Glutamatergic neuron (in vitro differentiated cells): ENCODE data around the gene STOML2. TPM values are rescaled to one million over a fixed set of nuclear protein-coding genes. Genes with fewer than 3 reads are reported as not detected.

ENCODE experiments used
- DNase-seq: peaks from one replicate; pipeline ENCODE4 v3.0.0; 2022
- H3K27ac Mint-ChIP-seq: one replicate; pipeline ENCODE4 v1.8.0; 2020; ENCODE audit warnings: mild to moderate bottlenecking, mixed read lengths, inconsistent platforms; ENCODE audit not compliant: unreplicated experiment
- H3K27me3 Mint-ChIP-seq: one replicate; pipeline ENCODE4 v1.8.0; 2020; ENCODE audit warnings: mild to moderate bottlenecking, moderate library complexity, mixed read lengths, inconsistent platforms; ENCODE audit not compliant: unreplicated experiment
- H3K36me3 Mint-ChIP-seq: one replicate; pipeline ENCODE4 v1.8.0; 2020; ENCODE audit warnings: mild to moderate bottlenecking, mixed read lengths, inconsistent platforms; ENCODE audit not compliant: unreplicated experiment
- H3K4me1 Mint-ChIP-seq: one replicate; pipeline ENCODE4 v1.8.0; 2020; ENCODE audit warnings: mild to moderate bottlenecking, low read depth, mixed read lengths, inconsistent platforms; ENCODE audit not compliant: unreplicated experiment
- H3K4me3 Mint-ChIP-seq: one replicate; pipeline ENCODE4 v1.8.0; 2020; ENCODE audit warnings: mild to moderate bottlenecking, mixed read lengths, inconsistent platforms; ENCODE audit not compliant: unreplicated experiment
- H3K9me3 Mint-ChIP-seq: one replicate; pipeline ENCODE4 v1.8.0; 2020; ENCODE audit warnings: mild to moderate bottlenecking, moderate library complexity, mixed read lengths, inconsistent platforms; ENCODE audit not compliant: unreplicated experiment
- CTCF ChIP-seq: fragments of 200-600 bp; sonication (generic); IDR thresholded peaks from one replicate; pipeline ENCODE4 v1.5.0; 2021; ENCODE audit not compliant: partially characterized antibody, unreplicated experiment
- total RNA-seq: library from RNA; stranded (reverse); fragmentation: NEBNext Ultra II Directional; extraction: Animal tissue kit (Norgen Biotek cat#: 25700); gene quantifications from one replicate; pipeline ENCODE4 v1.2.1, GENCODE V29; 2021; ENCODE audit not compliant: unreplicated experiment

Gene STOML2
- total RNA-seq, 1 donor from 2014 or later: 73.0 TPM

DNA sequence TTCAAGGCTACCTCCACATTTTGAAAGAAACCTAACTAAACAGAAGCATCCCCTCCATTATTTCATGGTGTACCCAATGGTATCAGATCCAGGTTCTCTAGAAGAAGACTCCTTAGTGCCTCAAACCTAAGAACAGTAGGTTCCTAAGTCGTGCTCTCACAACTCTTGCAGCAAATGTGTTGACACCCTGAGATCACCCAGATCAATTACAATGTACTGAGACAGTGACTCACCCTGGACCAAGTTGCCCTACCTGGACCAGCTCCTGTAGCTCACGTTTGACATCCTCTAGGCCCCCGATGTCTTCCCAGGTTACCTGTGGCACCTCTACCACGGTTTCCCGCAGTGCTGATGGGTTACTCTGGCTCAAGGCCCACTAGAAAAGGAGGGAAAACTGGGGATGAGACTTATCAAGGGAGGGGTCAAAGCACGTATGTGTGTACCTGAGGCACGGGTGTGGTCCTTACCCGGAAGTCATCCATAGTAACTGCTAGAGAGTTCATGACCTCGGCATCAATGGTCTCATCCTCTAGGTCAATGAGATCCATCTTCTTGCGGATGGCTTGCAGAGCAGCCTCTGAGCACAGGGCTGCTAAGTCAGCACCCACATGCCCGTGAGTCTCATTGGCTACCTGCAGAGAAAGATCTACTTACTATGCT, 42.3 kb downstream of the STOML2 start:
- peaks cover 9% of the 10 kb centered on the region for H3K36me3 Mint-ChIP-seq
- no peaks in the 10 kb centered on the region for H3K27me3 Mint-ChIP-seq
- H3K4me3 Mint-ChIP-seq: no peak overlapping the region
- no peak for TF ChIP-seq CTCF
- no peak overlapping the region for H3K27ac Mint-ChIP-seq
- H3K9me3 Mint-ChIP-seq: no peaks in the 10 kb centered on the region
- H3K4me1 Mint-ChIP-seq: no peaks in the 10 kb centered on the region
- DNase-seq: no peak

GRCh38 chr9:35059438-35059837, 43.5 kb downstream of the STOML2 start:
- Mint-ChIP-seq H3K36me3 (peaks cover 9% of the 10 kb centered on the region), H3K4me3 (no peak overlapping the region), H3K4me1 (no peaks in the 10 kb centered on the region), H3K9me3 (no peaks in the 10 kb centered on the region), H3K27me3 (no peaks in the 10 kb centered on the region), H3K27ac (no peak overlapping the region)
- no peak for TF ChIP-seq CTCF
- DNase-seq: no peak

- H3K27ac Mint-ChIP-seq: no peak overlapping the region
These were observed 45.7 kb downstream of the STOML2 start for GRCh38 chr9:35057271-35057620.

GRCh38 chr9:35056571-35057270, 46.2 kb downstream of the STOML2 start:
- no peak for TF ChIP-seq CTCF
- H3K27me3 Mint-ChIP-seq: no peaks in the 10 kb centered on the region
- no peak overlapping the region for H3K4me3 Mint-ChIP-seq
- H3K36me3 Mint-ChIP-seq: peaks cover 4% of the 10 kb centered on the region
- H3K27ac Mint-ChIP-seq: no peak overlapping the region
- no peaks in the 10 kb centered on the region for H3K4me1 Mint-ChIP-seq
- H3K9me3 Mint-ChIP-seq: peaks cover 2% of the 10 kb centered on the region
- no peak for DNase-seq

More at GRCh38 chr9:35057271-35057620, 45.7 kb downstream of the STOML2 start:
- peaks cover 4% of the 10 kb centered on the region for H3K36me3 Mint-ChIP-seq
- no peaks in the 10 kb centered on the region for H3K4me1 Mint-ChIP-seq
- H3K9me3 Mint-ChIP-seq: peaks cover 2% of the 10 kb centered on the region
- H3K4me3 Mint-ChIP-seq: no peak overlapping the region
- H3K27me3 Mint-ChIP-seq: no peaks in the 10 kb centered on the region
- DNase-seq: no peak
- TF ChIP-seq CTCF: no peak

DNA sequence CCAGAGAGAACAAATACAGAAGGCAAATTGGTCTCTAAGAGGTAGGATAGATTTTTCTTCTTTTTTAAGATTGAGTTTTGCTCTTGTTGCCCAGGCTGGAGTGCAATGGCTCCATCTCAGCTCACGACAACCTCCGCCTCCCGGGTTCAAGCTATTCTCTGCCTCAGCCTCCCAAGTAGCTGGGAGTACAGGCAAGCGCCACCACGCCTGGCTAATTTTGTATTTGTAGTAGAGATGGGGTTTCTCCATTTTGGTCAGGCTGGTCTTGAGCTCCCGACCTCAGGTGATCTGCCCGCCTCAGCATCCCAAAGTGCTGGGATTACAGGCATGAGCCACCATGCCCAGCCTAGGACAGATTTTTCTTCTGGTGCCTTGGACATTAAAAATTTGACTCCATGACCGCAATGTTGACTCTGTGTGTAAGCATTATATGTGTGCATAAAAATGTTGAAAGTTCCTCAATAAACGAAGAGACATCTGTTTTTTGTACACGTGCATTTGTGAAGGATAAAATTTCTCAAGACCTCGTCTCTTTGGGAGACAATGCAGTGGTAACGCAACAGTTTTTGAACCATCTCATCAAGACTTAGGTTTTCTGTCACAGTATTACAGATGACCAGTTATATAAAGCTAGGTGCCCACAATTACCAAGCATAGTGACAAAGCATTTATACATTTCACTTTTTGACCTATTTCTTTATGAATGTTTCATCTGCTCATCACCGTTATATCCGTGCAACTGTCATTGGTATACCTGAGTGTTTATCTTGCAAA, 47.9 kb downstream of the STOML2 start:
- Mint-ChIP-seq H3K36me3 (peaks cover 10% of the 10 kb centered on the region), H3K27ac (no peak overlapping the region), H3K4me1 (no peaks in the 10 kb centered on the region), H3K9me3 (peaks cover 2% of the 10 kb centered on the region), H3K27me3 (no peaks in the 10 kb centered on the region), H3K4me3 (no peak overlapping the region)
- DNase-seq: no peak
- TF ChIP-seq CTCF: no peak
